Placental pericyte (primary cell): ENCODE results near the gene RCC2. TPM values are rescaled to one million over a fixed set of nuclear protein-coding genes. Genes with fewer than 3 reads are reported as not detected.

Source experiments
- total RNA-seq: library from RNA; depleted of rRNA; stranded (reverse); fragments of >200 nt; gene quantifications from 2 replicates; pipeline ENCODE4 v1.2.3, GENCODE V29; 2012

The RCC2 gene
- total RNA-seq, result 47.7 and 125 TPM in 2 replicates

DNA sequence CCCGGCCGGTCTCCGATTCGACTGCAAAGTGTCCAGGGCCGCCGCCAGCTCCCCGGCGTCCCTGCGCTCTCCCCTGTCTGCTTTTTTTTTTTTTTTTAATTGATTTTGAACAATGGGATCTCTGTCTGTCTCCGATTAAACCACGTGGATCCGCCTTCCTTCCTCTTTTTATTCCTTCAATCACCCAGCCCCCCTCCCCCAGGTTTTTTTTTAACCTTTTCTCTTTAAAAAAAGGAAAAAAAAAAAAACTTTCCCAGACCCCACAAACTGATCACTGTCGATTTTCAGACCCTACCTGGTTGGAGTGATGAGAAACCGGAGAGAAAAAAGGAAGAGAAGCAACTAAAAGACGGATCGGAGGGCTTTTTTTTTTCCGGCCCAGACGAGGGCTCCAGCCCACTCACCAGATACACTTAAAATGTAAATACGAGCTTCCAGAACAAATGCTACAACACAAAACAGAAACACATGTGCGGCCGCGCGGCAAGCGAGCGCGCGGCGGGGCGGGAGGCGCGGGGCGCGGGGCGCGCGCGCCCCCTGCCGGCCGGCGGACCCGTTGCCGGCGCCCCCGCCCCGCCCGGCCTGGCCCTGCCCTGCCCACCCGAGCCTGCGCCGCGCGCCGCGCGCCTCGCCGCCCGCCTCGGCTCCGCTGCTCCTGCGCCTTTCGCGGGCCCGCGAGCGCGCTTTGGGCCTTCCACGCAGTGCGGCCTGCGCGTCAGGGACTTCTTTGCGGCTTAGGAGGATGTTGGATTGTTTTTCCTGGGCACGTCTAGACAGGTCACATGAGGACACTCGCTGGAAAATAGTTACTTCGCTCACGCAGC lies at the start of gene RCC2:
RCC2 (minus strand) TSS at position 428 of the 824 bp plus-strand sequence. CDS start 1,163 bp downstream, outside the sequence.

DNA sequence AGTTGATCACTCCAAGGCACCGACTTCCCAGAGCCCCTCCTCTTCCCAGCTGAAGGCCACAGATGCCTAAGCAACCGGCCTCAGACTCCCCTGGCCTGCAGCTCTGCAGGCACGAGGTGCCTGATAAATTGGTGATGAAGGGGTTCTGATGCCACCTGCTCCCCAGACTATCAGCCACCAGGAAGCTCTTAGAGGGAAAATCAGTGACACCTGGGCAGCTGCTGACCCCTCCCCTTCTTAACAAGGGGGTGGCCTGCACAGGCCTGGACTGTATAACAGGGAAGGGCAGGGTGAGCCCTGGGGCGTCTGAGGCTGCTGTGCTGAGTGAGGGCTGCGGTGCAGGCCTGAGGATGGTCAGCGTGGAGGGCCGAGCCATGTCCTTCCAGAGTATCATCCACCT lies 67.6 kb downstream of the RCC2 start, which contains the start of gene PADI6:
PADI6 (plus strand) TSS at position 301 of the 400 bp plus-strand sequence; CDS start at position 351, 50 bp downstream.

Other genes starting within 250 kb of the RCC2 start
- gene PADI1, start 234.5 kb downstream of the RCC2 start, total RNA-seq, result under 0.01 and 0.29 TPM in 2 replicates
- gene PADI3, start 190.6 kb downstream of the RCC2 start, total RNA-seq, result under 0.01 and 0.14 TPM in 2 replicates
- gene PADI4, start 131.5 kb downstream of the RCC2 start, total RNA-seq, result not detected in 2 replicates
- not detected in 2 replicates for gene PADI6, start 67.5 kb downstream of the RCC2 start, total RNA-seq
- 14.2 and 15.7 TPM in 2 replicates for gene ARHGEF10L, start 100.0 kb upstream of the RCC2 start, total RNA-seq